GM18868 (cell line): ENCODE data around the gene HEYL.

Source experiments
- ATAC-seq: cut with Tn5 transposase; IDR thresholded peaks from one replicate; pipeline ENCODE4 v1.9.1; 2021; ENCODE audit warnings: mild to moderate bottlenecking, moderate library complexity; ENCODE audit not compliant: unreplicated experiment

Gene HEYL

GRCh38 chr1:39642796-39643195, 3.4 kb upstream of the HEYL start:
- no peak for ATAC-seq

- ATAC-seq: no peak
Measured at GRCh38 chr1:39640861-39641260, 1.4 kb upstream of the HEYL start.

- ATAC-seq: no peak
Measured at GRCh38 chr1:39638965-39639304, 508 bp downstream of the HEYL start.

- no peak for ATAC-seq
Measured at GRCh38 chr1:39637361-39637760, 2.1 kb downstream of the HEYL start.

- ATAC-seq: no peak
Measured at GRCh38 chr1:39635871-39636210, 3.6 kb downstream of the HEYL start.

GRCh38 chr1:39635205-39635870, 4.1 kb downstream of the HEYL start:
- no peak for ATAC-seq

GRCh38 chr1:39633422-39633821, 6.0 kb downstream of the HEYL start:
- no peak for ATAC-seq

- ATAC-seq: no peak
Measured at GRCh38 chr1:39632682-39633417, 6.6 kb downstream of the HEYL start.

GRCh38 chr1:39632323-39632681, 7.1 kb downstream of the HEYL start:
- ATAC-seq: no peak

GRCh38 chr1:39631361-39632322, 7.8 kb downstream of the HEYL start:
- no peak for ATAC-seq

GRCh38 chr1:39628807-39629350, 10.6 kb downstream of the HEYL start:
- ATAC-seq: no peak

GRCh38 chr1:39626646-39627045, 12.8 kb downstream of the HEYL start:
- no peak for ATAC-seq

GRCh38 chr1:39625462-39626273, 13.8 kb downstream of the HEYL start:
- ATAC-seq: no peak

- no peak for ATAC-seq
Measured at GRCh38 chr1:39625009-39625408, 14.4 kb downstream of the HEYL start.

GRCh38 chr1:39623053-39623452, 16.4 kb downstream of the HEYL start:
- ATAC-seq: no peak

GRCh38 chr1:39622427-39622826, 17.0 kb downstream of the HEYL start:
- no peak for ATAC-seq

- ATAC-seq: no peak
Measured at GRCh38 chr1:39620659-39621165, 18.7 kb downstream of the HEYL start.

GRCh38 chr1:39617488-39618049, 21.9 kb downstream of the HEYL start:
- no peak for ATAC-seq

- no peak for ATAC-seq
Measured at GRCh38 chr1:39615086-39615673, 24.3 kb downstream of the HEYL start.

- ATAC-seq: no peak
Measured at GRCh38 chr1:39614488-39614887, 25.0 kb downstream of the HEYL start.
